ENCODE measurements around the gene SUCLG2. TPM values are rescaled to one million over a fixed set of nuclear protein-coding genes. Genes with fewer than 3 reads are reported as not detected.

The SUCLG2 gene
- total RNA-seq, 1 experiment from 2014 or later: 38.5 TPM

- H3T11ph ChIP-seq (ENCODE audit: low read length): no peak overlapping the region
- H3K23me2 ChIP-seq (ENCODE audit: insufficient read length, low read depth, low read length, poor library complexity, severe bottlenecking): no peaks in the 10 kb centered on the region
- no peak overlapping the region for H2BK15ac ChIP-seq (ENCODE audit: low read depth, low read length)
- no peak for TF ChIP-seq CTCF (conservative IDR thresholded peaks at IDR 0.05)
- no peak overlapping the region for H3K18ac ChIP-seq (ENCODE audit: insufficient read length, low read depth, low read length)
- no CpG with 5 or more reads among the region's 7 CpGs for WGBS (ENCODE audit: extremely low coverage, insufficient read length, low lambda C conversion rate)
- Mint-ChIP-seq H3K9me3 (no peaks in the 10 kb centered on the region), H3K36me3 (ENCODE audit: insufficient read depth in 1 of 3, low read depth in 3 of 3) (peaks cover 0 to 3% (median 0%) of the 10 kb centered on the region in 3 experiments; a peak in 2 of 7 replicates), H3K4me1 (peaks cover 0 to 2% of the 10 kb centered on the region in 2 experiments; a peak in 1 of 4 replicates), H3K27me3 (ENCODE audit: low read depth) (no peaks in the 10 kb centered on the region), H3K27ac (no peak overlapping the region), H3K4me3 (no peak overlapping the region)
- H4K5ac ChIP-seq (ENCODE audit: insufficient read length, low read depth, low read length): no peak overlapping the region
- H4K8ac ChIP-seq (replicated peaks; ENCODE audit: insufficient read length, low read depth, low read length): no peak overlapping the region
- no peak overlapping the region for H3K4ac ChIP-seq (ENCODE audit: low read depth, low read length)
- H3K56ac ChIP-seq (ENCODE audit: insufficient read length, low read depth, low read length): no peak overlapping the region
- H3K9ac ChIP-seq (ENCODE audit: extremely low read depth, insufficient read length, low read length): no peak overlapping the region
- H2BK5ac ChIP-seq (ENCODE audit: insufficient read length, low read length): no peak overlapping the region
- no peaks in the 10 kb centered on the region for H3K9me3 ChIP-seq (ENCODE audit: control insufficient read depth, low read depth, low read length)
- no peak overlapping the region for H3K27ac ChIP-seq (ENCODE audit: insufficient read length, low read depth, low read length)
- no peak overlapping the region for H2BK120ac ChIP-seq (ENCODE audit: low read depth, low read length, poor library complexity, severe bottlenecking)
- H3K79me2 ChIP-seq (ENCODE audit: insufficient read depth, low read length): no peaks in the 10 kb centered on the region
- no peaks in the 10 kb centered on the region for H3K4me1 ChIP-seq (ENCODE audit: insufficient read depth, low read length)
- no peak overlapping the region for H2AK5ac ChIP-seq (ENCODE audit: insufficient read length, low read length)
- H4K91ac ChIP-seq (ENCODE audit: insufficient read length, low read depth, low read length): no peak overlapping the region
- no peak overlapping the region for H3K4me2 ChIP-seq (ENCODE audit: insufficient read depth, insufficient read length, low read length)
- H3K14ac ChIP-seq (ENCODE audit: insufficient read depth, low read length): no peak overlapping the region
- H3K27me3 ChIP-seq (ENCODE audit: insufficient read depth, low read length): no peaks in the 10 kb centered on the region
- no peak overlapping the region for H2BK20ac ChIP-seq (ENCODE audit: low read depth, low read length, poor library complexity, severe bottlenecking)
- no peak for DNase-seq
- no peak overlapping the region for H2AFZ ChIP-seq (ENCODE audit: low read length)
- no peak overlapping the region for H3K23ac ChIP-seq (ENCODE audit: insufficient read length, low read depth, low read length)
- H3K79me1 ChIP-seq (ENCODE audit: insufficient read depth, low read depth, low read length, poor library complexity, severe bottlenecking): no peaks in the 10 kb centered on the region
- H4K20me1 ChIP-seq (ENCODE audit: control insufficient read depth, insufficient read depth, insufficient read length): no peaks in the 10 kb centered on the region
- no peak overlapping the region for H2BK12ac ChIP-seq (ENCODE audit: insufficient read length, low read depth, low read length)
These were observed 95.3 kb downstream of the SUCLG2 start for GRCh38 chr3:67559029-67559605.

Data from H9 (cell line).